K562 (cell line): Measurements from ENCODE around the gene SLC1A7. TPM values are rescaled to one million over a fixed set of nuclear protein-coding genes. Genes with fewer than 3 reads are reported as not detected.

Source experiments
- CBX2 ChIP-seq: fragments of 200-600 bp; sonication (generic); IDR thresholded peaks from one replicate; pipeline ENCODE4 v1.6.1; 2012; ENCODE audit warnings: mild to moderate bottlenecking, low read length, inconsistent platforms; ENCODE audit not compliant: insufficient read depth, poor library complexity, severe bottlenecking
- DMBX1 ChIP-seq: fragments of 250-450 bp; sonication (Bioruptor Pico); IDR thresholded peaks from 2 replicates; pipeline ENCODE4 v1.8.0; 2022; ENCODE audit warnings: inconsistent platforms, mild to moderate bottlenecking, moderate library complexity, borderline replicate concordance
- RFX5 ChIP-seq: IDR thresholded peaks from 2 replicates; pipeline ENCODE4 v1.6.1; 2011; ENCODE audit warnings: low read depth, mild to moderate bottlenecking, improper control_type of control experiment, low read length
- SMAD3 ChIP-seq: fragments of 450-650 bp; formaldehyde crosslinking; conservative IDR thresholded peaks from 2 replicates; pipeline ENCODE4 v1.4.0; 2020; ENCODE audit warnings: mild to moderate bottlenecking
- TAF9B ChIP-seq: fragments of 450-650 bp; IDR thresholded peaks from 2 replicates; pipeline ENCODE4 v1.6.1; 2018; ENCODE audit warnings: mild to moderate bottlenecking; ENCODE audit not compliant: partially characterized antibody
- YBX1 ChIP-seq: fragments of 450-650 bp; IDR thresholded peaks from 2 replicates; pipeline ENCODE4 v1.7.1; 2016; ENCODE audit warnings: mild to moderate bottlenecking
- ZEB2 ChIP-seq: fragments of 450-650 bp; IDR thresholded peaks from 2 replicates; pipeline ENCODE4 v1.6.1; 2016
- ZNF121 ChIP-seq: sonication (generic); formaldehyde crosslinking; conservative IDR thresholded peaks from 2 replicates; pipeline ENCODE4 v1.8.0; 2022; ENCODE audit warnings: missing genetic modification reagents
- polyA plus RNA-seq, 8 experiments: library from polyadenylated mRNA; depleted of rRNA in 4 of 8; stranded (reverse) in 5 of 8; unstranded in 3 of 8; fragments of >200 nt; fragmentation: Nextera tagmentation in 2 of 8; fragmentation: Illumina TruSeq in 1 of 8; extraction: Ambion mirVana in 2 of 8; extraction: Trizol in 1 of 8; gene quantifications; 2 replicates each; pipeline versions ENCODE4 v1.2.1 to v1.2.3, GENCODE V29; 2011 to 2014; ENCODE audit warnings: inconsistent platforms in 1 of 8, missing spikeins in 1 of 8
- total RNA-seq, 7 experiments: library from RNA; depleted of rRNA in 6 of 7; stranded (reverse); fragments of >200 nt in 6 of 7; fragmentation: Illumina TruSeq in 2 of 7; extraction: Trizol in 2 of 7; gene quantifications; 2 replicates each; pipeline versions ENCODE4 v1.2.1 to v1.2.3, GENCODE V29; 2011 to 2021; ENCODE audit warnings: low replicate concordance in 1 of 7
- TF ChIP-seq, protein P1 (sequence below): fragments of 200-800 bp; sonication (Bioruptor generic); IDR thresholded peaks from 2 replicates; pipeline ENCODE4 v1.6.1; 2016; ENCODE audit warnings: missing genetic modification characterization, missing compliant biosample characterization
- TF ChIP-seq, protein P2 (sequence below): sonication (generic); formaldehyde crosslinking; IDR thresholded peaks from 2 replicates; pipeline ENCODE4 v1.8.0; 2022; ENCODE audit warnings: mild to moderate bottlenecking, missing genetic modification reagents
- TF ChIP-seq, protein P3 (sequence below): fragments of 450-650 bp; IDR thresholded peaks from one replicate; pipeline ENCODE4 v1.6.1; 2018; ENCODE audit warnings: mild to moderate bottlenecking, moderate library complexity; ENCODE audit not compliant: partially characterized antibody
- TF ChIP-seq, protein P4 (sequence below): IDR thresholded peaks from 3 replicates; pipeline ENCODE4 v1.6.1; 2011; ENCODE audit warnings: borderline replicate concordance, mild to moderate bottlenecking; ENCODE audit not compliant: insufficient read length, insufficient read depth
- TF ChIP-seq, protein P5 (sequence below): fragments of 200-800 bp; sonication (Bioruptor generic); IDR thresholded peaks from 2 replicates; pipeline ENCODE4 v1.6.1; 2017; ENCODE audit warnings: missing genetic modification characterization, missing compliant biosample characterization
- TF ChIP-seq, protein P6 (sequence below): sonication (generic); formaldehyde crosslinking; IDR thresholded peaks from 2 replicates; pipeline ENCODE4 v1.8.1; 2023; ENCODE audit warnings: mild to moderate bottlenecking, missing genetic modification reagents

The SLC1A7 gene
- total and polyA plus RNA-seq, 9 of the 15 experiments (the other 6 are each of a cell fraction or from before 2014, with no cell fraction given) = 0.07 TPM; not detected in 8

DNA sequence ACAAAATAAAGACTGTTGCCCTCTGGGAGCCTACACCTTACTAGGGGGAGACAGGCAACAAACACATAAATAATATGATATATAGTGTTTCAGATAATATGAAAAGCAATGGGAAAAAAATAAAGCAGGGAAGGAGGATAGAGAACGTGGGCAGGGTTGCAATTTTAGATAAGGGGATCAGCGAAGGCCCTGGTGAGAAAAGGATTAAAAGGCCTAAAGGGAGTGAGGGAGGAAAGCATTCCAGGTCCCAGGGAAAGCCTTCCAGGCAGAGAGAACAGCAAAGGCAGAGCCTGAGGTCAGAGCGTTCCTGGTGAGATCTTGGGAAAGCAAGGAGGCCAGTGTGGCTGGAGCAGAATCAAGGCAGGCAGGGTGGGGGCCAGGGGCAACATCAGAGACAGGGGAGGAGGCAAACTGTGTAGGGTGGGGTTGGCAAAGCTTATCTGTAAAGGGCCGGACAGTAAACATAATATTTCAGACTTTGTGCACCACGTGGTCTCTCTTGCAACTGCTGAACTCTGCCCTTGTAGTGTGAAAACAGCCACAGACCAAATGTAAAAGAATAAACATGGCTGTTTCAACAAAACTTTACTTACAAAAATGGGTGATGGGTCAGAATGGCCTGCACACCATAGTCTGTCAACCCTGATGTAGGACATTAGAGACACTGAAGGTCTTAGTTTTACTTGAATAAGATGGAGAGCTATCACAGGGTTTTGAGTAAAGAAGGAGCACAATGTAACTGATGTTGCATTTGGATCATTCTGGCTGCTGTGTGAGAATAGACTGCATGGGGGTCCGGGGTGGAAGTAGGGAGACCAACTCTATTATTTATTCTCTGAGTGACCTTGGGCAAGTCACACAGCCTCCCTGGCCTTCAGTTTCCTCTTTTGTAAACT, 40.9 kb upstream of the SLC1A7 start (continued):
- TF ChIP-seq SMAD3 (no peak), ZEB2 (no peak), DMBX1 (CRISPR knock-in tag) (0 out of 2 replicates have a peak, but pooled peaks have one; percentile 40), ZNF121 (no peak), YBX1 (no peak), TAF9B (no peak), RFX5 (no peak), CBX2 (no peak)
- TF ChIP-seq, protein P1, sequence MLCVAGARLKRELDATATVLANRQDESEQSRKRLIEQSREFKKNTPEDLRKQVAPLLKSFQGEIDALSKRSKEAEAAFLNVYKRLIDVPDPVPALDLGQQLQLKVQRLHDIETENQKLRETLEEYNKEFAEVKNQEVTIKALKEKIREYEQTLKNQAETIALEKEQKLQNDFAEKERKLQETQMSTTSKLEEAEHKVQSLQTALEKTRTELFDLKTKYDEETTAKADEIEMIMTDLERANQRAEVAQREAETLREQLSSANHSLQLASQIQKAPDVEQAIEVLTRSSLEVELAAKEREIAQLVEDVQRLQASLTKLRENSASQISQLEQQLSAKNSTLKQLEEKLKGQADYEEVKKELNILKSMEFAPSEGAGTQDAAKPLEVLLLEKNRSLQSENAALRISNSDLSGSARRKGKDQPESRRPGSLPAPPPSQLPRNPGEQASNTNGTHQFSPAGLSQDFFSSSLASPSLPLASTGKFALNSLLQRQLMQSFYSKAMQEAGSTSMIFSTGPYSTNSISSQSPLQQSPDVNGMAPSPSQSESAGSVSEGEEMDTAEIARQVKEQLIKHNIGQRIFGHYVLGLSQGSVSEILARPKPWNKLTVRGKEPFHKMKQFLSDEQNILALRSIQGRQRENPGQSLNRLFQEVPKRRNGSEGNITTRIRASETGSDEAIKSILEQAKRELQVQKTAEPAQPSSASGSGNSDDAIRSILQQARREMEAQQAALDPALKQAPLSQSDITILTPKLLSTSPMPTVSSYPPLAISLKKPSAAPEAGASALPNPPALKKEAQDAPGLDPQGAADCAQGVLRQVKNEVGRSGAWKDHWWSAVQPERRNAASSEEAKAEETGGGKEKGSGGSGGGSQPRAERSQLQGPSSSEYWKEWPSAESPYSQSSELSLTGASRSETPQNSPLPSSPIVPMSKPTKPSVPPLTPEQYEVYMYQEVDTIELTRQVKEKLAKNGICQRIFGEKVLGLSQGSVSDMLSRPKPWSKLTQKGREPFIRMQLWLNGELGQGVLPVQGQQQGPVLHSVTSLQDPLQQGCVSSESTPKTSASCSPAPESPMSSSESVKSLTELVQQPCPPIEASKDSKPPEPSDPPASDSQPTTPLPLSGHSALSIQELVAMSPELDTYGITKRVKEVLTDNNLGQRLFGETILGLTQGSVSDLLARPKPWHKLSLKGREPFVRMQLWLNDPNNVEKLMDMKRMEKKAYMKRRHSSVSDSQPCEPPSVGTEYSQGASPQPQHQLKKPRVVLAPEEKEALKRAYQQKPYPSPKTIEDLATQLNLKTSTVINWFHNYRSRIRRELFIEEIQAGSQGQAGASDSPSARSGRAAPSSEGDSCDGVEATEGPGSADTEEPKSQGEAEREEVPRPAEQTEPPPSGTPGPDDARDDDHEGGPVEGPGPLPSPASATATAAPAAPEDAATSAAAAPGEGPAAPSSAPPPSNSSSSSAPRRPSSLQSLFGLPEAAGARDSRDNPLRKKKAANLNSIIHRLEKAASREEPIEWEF (CRISPR knock-in tag) = no peak
- TF ChIP-seq, protein P2, sequence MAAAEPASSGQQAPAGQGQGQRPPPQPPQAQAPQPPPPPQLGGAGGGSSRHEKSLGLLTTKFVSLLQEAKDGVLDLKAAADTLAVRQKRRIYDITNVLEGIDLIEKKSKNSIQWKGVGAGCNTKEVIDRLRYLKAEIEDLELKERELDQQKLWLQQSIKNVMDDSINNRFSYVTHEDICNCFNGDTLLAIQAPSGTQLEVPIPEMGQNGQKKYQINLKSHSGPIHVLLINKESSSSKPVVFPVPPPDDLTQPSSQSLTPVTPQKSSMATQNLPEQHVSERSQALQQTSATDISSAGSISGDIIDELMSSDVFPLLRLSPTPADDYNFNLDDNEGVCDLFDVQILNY (CRISPR knock-in tag) = no peak
- TF ChIP-seq, protein P3, sequence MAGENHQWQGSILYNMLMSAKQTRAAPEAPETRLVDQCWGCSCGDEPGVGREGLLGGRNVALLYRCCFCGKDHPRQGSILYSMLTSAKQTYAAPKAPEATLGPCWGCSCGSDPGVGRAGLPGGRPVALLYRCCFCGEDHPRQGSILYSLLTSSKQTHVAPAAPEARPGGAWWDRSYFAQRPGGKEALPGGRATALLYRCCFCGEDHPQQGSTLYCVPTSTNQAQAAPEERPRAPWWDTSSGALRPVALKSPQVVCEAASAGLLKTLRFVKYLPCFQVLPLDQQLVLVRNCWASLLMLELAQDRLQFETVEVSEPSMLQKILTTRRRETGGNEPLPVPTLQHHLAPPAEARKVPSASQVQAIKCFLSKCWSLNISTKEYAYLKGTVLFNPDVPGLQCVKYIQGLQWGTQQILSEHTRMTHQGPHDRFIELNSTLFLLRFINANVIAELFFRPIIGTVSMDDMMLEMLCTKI = no peak
- TF ChIP-seq, protein P4, sequence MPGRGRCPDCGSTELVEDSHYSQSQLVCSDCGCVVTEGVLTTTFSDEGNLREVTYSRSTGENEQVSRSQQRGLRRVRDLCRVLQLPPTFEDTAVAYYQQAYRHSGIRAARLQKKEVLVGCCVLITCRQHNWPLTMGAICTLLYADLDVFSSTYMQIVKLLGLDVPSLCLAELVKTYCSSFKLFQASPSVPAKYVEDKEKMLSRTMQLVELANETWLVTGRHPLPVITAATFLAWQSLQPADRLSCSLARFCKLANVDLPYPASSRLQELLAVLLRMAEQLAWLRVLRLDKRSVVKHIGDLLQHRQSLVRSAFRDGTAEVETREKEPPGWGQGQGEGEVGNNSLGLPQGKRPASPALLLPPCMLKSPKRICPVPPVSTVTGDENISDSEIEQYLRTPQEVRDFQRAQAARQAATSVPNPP = no peak
- TF ChIP-seq, protein P5, sequence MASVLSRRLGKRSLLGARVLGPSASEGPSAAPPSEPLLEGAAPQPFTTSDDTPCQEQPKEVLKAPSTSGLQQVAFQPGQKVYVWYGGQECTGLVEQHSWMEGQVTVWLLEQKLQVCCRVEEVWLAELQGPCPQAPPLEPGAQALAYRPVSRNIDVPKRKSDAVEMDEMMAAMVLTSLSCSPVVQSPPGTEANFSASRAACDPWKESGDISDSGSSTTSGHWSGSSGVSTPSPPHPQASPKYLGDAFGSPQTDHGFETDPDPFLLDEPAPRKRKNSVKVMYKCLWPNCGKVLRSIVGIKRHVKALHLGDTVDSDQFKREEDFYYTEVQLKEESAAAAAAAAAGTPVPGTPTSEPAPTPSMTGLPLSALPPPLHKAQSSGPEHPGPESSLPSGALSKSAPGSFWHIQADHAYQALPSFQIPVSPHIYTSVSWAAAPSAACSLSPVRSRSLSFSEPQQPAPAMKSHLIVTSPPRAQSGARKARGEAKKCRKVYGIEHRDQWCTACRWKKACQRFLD (CRISPR knock-in tag) = 0 out of 2 replicates have a peak, but pooled peaks have one; percentile 22
- TF ChIP-seq, protein P6, sequence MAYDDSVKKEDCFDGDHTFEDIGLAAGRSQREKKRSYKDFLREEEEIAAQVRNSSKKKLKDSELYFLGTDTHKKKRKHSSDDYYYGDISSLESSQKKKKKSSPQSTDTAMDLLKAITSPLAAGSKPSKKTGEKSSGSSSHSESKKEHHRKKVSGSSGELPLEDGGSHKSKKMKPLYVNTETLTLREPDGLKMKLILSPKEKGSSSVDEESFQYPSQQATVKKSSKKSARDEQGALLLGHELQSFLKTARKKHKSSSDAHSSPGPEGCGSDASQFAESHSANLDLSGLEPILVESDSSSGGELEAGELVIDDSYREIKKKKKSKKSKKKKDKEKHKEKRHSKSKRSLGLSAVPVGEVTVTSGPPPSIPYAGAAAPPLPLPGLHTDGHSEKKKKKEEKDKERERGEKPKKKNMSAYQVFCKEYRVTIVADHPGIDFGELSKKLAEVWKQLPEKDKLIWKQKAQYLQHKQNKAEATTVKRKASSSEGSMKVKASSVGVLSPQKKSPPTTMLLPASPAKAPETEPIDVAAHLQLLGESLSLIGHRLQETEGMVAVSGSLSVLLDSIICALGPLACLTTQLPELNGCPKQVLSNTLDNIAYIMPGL = no peak
